Measurements from ENCODE around the gene SELENOH.

- TF ChIP-seq CTCF (IDR thresholded peaks at IDR 0.05) = no peak
- TF ChIP-seq POLR2A (IDR thresholded peaks at IDR 0.05) = no peak
Measured at GRCh38 chr11:57700425-57700824, 40.9 kb upstream of the SELENOH start.
